GM12874 (cell line): ENCODE data around the gene HSPE1.

ENCODE experiments used
- TF ChIP-seq, protein P1 (sequence below): IDR thresholded peaks from 2 replicates; pipeline ENCODE4 v1.5.1; 2011; ENCODE audit warnings: low read depth, mild to moderate bottlenecking, control low read depth, low read length, moderate library complexity; ENCODE audit not compliant: insufficient read depth

HSPE1 gene

DNA sequence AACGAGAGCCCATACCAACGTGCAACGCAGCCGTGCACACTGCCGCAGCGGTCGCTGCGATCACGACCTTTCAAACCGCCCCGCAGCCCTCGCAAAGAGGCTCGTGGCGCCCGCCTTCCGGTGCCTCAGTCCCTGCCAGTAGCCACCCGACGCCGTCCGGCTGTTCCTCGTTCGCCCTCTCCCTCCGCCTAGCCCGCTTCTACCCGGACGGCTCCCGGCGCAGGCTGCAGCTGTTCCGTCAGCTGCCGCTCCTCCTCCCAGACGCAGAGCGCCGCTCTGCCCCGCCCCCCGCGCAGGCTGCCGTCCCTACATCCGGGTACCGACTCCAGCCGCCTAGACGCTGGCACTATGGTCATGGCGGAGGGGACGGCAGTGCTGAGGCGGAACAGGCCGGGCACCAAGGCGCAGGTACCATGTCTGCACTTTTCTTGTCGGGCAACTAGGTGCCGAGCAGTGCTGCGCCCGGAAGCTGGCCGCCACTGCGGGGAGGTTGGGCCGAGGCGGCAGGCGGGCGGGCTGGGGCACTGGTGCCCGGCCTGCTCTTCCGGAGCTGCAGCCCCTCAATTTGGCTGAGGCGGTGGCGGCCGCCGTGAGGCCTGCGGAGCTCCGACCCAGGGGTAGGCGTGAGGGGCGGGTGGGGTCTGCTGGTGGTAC, 15.7 kb downstream of the HSPE1 start, which contains the start of gene MOB4:
MOB4 (plus strand) TSS at position 328 of the 654 bp plus-strand sequence; CDS start at position 349, 21 bp downstream.
- TF ChIP-seq, protein P1, sequence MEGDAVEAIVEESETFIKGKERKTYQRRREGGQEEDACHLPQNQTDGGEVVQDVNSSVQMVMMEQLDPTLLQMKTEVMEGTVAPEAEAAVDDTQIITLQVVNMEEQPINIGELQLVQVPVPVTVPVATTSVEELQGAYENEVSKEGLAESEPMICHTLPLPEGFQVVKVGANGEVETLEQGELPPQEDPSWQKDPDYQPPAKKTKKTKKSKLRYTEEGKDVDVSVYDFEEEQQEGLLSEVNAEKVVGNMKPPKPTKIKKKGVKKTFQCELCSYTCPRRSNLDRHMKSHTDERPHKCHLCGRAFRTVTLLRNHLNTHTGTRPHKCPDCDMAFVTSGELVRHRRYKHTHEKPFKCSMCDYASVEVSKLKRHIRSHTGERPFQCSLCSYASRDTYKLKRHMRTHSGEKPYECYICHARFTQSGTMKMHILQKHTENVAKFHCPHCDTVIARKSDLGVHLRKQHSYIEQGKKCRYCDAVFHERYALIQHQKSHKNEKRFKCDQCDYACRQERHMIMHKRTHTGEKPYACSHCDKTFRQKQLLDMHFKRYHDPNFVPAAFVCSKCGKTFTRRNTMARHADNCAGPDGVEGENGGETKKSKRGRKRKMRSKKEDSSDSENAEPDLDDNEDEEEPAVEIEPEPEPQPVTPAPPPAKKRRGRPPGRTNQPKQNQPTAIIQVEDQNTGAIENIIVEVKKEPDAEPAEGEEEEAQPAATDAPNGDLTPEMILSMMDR, result no peak

DNA sequence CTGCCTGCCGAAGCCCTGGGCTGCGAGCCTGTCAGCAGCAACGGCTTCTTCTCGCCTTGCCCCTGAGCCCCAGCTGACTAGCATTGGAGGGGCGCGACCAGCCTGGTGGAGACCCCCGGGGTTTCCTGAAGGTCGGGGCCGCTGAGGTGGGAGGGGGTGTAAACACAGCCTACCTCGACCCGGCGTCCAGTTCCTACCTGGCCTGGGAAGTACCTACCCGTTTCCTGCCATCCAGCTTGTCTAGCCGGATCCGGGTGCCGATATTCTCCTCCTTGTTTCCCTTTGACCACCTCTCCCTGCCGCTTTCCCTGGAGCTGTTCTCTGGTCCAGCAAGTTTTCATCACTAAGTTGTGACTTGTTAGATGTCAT, 16.2 kb downstream of the HSPE1 start:
- TF ChIP-seq, protein P1, result no peak

DNA sequence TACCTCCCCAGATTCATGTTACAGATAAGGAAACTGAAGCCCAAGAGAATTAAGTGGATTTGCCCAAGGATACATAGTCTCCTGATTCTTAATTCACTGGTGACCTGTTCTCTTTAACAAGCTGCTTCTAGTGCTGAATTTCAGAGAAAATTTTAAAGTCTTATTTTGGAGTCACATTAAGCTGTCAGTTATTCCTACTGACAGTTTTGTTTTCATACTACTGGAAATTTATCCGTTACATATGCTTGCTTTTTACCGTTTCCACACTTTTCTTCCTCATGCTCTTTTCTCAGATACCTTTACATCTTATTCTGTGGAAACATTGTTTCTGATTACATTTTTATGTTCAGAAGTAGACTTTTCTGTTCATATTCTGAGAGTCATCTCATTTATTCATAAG, 17.0 kb downstream of the HSPE1 start:
- TF ChIP-seq, protein P1, result no peak

DNA sequence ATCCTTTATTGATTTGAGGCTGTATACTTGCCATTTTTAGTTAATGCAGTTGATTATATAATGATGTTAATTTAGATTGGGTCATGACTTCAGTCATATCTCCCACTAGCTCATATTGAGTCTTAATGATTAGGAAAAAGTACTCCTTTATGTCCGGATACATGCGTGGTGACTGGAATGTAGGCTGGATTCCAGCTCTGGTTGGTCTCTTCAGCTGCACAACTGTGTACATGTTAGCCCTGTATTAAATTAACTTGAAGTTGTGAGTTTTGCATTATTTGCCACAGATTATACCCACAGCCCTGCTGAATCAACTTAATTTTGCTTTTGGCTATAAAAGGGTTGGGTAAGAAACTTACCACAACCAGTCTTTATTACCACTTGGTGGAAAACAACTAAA, 38.2 kb downstream of the HSPE1 start:
- TF ChIP-seq, protein P1, result no peak

DNA sequence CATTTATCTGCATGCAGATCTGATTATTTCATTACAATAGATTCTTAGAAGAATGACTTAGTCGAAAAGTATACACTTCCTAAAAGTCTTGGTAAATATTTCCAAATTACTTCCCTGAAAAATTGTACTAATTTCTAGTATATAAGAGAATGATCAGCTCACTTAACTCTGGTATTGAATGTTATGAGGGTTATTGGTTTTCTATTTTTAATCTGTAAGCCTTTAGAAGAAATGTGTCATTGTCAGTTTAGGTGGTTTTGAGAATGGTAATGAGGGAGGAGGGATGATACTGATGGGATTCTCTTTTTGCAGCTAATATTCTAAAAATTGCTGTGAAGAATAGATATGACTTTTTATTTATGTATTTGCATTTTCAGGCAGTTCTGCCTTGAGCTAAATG, 39.6 kb downstream of the HSPE1 start:
- TF ChIP-seq, protein P1, result no peak

DNA sequence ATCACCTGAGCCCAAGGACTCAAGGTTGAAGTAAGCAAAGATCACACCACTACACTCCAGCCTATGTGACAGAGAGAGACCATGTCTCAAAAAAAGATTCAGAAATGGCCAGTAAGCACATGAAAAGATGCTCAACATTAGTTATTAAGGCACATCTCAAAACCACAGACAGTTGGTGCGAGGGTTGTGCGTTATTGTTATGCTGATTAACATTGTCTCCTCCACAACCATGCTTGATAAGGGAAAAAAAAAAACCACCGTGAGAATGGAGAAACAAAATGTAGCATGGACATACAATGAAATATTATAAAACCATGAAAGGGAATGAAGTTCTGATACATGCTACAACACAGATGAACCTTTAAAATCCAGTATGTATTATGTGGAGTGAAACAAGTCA, 43.0 kb downstream of the HSPE1 start:
- TF ChIP-seq, protein P1, result no peak

DNA sequence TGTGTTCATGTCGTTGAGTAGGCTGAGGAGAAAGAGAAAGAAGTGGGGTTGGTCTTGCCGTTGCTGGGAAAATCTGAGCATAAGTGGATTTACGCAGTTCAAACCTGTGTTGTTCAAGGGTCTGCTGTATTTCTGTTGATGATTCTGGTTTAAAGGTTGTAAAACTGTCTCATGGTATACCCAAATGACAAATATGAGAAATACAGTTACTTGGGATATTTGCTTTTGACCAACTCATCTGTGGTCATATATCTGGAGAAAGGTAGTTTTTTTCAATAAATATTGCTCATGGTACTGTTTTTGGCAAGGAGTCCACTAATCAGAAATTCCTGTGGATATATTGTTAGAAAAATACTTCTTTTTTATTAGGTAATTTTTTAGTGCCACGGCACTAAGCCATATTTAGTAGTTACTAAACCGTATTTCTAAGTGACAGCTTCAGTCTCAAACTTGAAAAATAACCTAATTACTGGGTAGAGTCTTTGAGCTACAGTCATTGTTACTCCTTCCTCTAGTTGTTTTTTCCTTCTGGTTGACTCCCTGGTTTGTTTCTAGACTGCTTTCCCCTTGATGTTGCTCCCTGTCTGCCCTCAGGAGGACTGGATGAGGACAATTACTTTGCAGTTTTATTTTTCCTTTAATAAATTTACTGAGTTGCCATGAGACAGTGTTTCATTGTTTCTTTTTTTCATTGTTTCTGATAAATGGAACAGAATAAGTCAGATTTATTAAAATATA, 47.2 kb downstream of the HSPE1 start:
- TF ChIP-seq, protein P1, result no peak
